Astrocyte of the cerebellum (primary cell): ENCODE data around the gene MT1F.

Experiments used
- DNase-seq: peaks from one replicate; pipeline ENCODE4 v3.0.0-alpha.2; 2011; ENCODE audit warnings: low read depth
- H3K4me3 ChIP-seq: 2 replicates; pipeline ENCODE4 v1.5.1; 2011; ENCODE audit warnings: mild to moderate bottlenecking, low read depth, low read length, moderate library complexity
- CTCF ChIP-seq: IDR thresholded peaks from 2 replicates; pipeline ENCODE4 v1.5.1; 2012; ENCODE audit warnings: low read length, low read depth, moderate library complexity, mild to moderate bottlenecking; ENCODE audit errors: missing control alignments
- in situ Hi-C: cut with HindIII; loops from 2 replicates; pipeline ENCODE4 v1.10.0; 2017; ENCODE audit warnings: low sequenced_read_pairs

Gene MT1F

GRCh38 chr16:56657555-56658326 lies at the start of gene MT1F:
TSS of gene MT1F (plus strand) at chr16:56657959. CDS start at chr16:56658059, 100 bp downstream.
- no peak for DNase-seq
- H3K4me3 ChIP-seq, result peak within 1 kb of the TSS; percentile 48
- no peak for TF ChIP-seq CTCF
- in situ Hi-C loops, result no loop called here

- peak; percentile 91 for DNase-seq
- peak within 1 kb of the TSS; percentile 88 for H3K4me3 ChIP-seq
- no peak for TF ChIP-seq CTCF
- in situ Hi-C loops, result no loop called here
Observed at GRCh38 chr16:56608043-56608875, 49.5 kb upstream of the MT1F start, which contains the start of gene MT2A. TSS of gene MT2A (plus strand) at chr16:56608584. CDS start at chr16:56608656, 72 bp downstream.

- TF ChIP-seq CTCF, result no peak
- H3K4me3 ChIP-seq, result peak overlapping the region; percentile 88
- in situ Hi-C loops, result no loop called here
- no peak for DNase-seq
Observed at GRCh38 chr16:56608876-56609462, 48.8 kb upstream of the MT1F start.

- no peak for TF ChIP-seq CTCF
- H3K4me3 ChIP-seq, result peak overlapping the region; percentile 88
- in situ Hi-C loops, result no loop called here
- DNase-seq, result peak; percentile 87
Observed at GRCh38 chr16:56609463-56609921, 48.3 kb upstream of the MT1F start.

- no peak for TF ChIP-seq CTCF
- in situ Hi-C loops, result no loop called here
- peak overlapping the region; percentile 88 for H3K4me3 ChIP-seq
- peak; percentile 60 for DNase-seq
Observed at GRCh38 chr16:56610017-56610608, 47.6 kb upstream of the MT1F start.

GRCh38 chr16:56610609-56611111 lies 47.1 kb upstream of the MT1F start:
- peak overlapping the region; percentile 88 for H3K4me3 ChIP-seq
- DNase-seq, result no peak
- in situ Hi-C loops, result no loop called here
- no peak for TF ChIP-seq CTCF
